ENCODE measurements around the gene CADM1.

DNA sequence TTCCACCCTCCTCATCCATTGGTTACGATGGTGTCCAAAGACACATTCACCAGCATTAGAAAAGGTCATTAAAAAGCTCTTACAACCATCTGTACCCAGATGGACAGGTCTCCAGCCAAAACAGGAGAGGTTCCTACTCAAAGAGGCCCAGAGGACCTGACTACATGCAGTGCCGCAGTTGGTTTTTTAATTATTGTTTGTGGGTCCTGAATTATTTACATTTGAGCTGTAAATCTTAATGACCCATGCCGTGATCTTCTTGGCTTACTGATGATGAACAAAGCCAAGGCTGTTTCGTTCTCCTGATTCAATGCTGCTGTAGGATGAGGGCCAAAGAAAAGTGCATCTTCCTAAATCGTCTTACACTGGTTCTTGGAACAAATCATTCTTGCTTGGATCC is 83.7 kb downstream of the CADM1 start:
- no peak for TF ChIP-seq MAX (IDR thresholded peaks at IDR 0.05)
- TF ChIP-seq, protein P1, sequence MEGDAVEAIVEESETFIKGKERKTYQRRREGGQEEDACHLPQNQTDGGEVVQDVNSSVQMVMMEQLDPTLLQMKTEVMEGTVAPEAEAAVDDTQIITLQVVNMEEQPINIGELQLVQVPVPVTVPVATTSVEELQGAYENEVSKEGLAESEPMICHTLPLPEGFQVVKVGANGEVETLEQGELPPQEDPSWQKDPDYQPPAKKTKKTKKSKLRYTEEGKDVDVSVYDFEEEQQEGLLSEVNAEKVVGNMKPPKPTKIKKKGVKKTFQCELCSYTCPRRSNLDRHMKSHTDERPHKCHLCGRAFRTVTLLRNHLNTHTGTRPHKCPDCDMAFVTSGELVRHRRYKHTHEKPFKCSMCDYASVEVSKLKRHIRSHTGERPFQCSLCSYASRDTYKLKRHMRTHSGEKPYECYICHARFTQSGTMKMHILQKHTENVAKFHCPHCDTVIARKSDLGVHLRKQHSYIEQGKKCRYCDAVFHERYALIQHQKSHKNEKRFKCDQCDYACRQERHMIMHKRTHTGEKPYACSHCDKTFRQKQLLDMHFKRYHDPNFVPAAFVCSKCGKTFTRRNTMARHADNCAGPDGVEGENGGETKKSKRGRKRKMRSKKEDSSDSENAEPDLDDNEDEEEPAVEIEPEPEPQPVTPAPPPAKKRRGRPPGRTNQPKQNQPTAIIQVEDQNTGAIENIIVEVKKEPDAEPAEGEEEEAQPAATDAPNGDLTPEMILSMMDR (IDR thresholded peaks at IDR 0.05 in 2 of 3, conservative IDR thresholded peaks at IDR 0.05 in 1 of 3; ENCODE audit: borderline replicate concordance in 1 of 3, insufficient read depth in 1 of 3, low read depth in 2 of 3, low read length in 2 of 3) = no peak
- TF ChIP-seq RAD21 (IDR thresholded peaks at IDR 0.05; ENCODE audit: low read depth) = no peak
- no peak for TF ChIP-seq POLR2A (IDR thresholded peaks at IDR 0.05; ENCODE audit: borderline replicate concordance, extremely low read depth, insufficient read depth, insufficient read length)
- TF ChIP-seq EZH2 (IDR thresholded peaks at IDR 0.05) = no peak
- TF ChIP-seq CEBPB (IDR thresholded peaks at IDR 0.05; ENCODE audit: low read depth) = no peak
- TF ChIP-seq REST (IDR thresholded peaks at IDR 0.05; ENCODE audit: low read depth) = no peak
- TF ChIP-seq ZBTB33 (IDR thresholded peaks at IDR 0.05; ENCODE audit: extremely low read depth, insufficient replicate concordance, low read length) = no peak

Measured in HCT116 (cell line).